DOHH2 (cell line): Measurements from ENCODE around the gene HDAC10.

Experiments
- EZH2phosphoT487 ChIP-seq: fragments of 200-600 bp; sonication (generic); IDR thresholded peaks from 2 replicates; pipeline ENCODE4 v1.6.1; 2017; ENCODE audit warnings: borderline replicate concordance, mild to moderate bottlenecking, antibody characterized with exemption, low read length, moderate library complexity, mixed read lengths
- TF ChIP-seq, protein P1 (sequence below): fragments of 200-600 bp; sonication (generic); IDR thresholded peaks from one replicate; pipeline ENCODE4 v1.5.1; 2014; ENCODE audit warnings: antibody characterized with exemption, mild to moderate bottlenecking, low read depth, low read length; ENCODE audit not compliant: poor library complexity, severe bottlenecking

DNA sequence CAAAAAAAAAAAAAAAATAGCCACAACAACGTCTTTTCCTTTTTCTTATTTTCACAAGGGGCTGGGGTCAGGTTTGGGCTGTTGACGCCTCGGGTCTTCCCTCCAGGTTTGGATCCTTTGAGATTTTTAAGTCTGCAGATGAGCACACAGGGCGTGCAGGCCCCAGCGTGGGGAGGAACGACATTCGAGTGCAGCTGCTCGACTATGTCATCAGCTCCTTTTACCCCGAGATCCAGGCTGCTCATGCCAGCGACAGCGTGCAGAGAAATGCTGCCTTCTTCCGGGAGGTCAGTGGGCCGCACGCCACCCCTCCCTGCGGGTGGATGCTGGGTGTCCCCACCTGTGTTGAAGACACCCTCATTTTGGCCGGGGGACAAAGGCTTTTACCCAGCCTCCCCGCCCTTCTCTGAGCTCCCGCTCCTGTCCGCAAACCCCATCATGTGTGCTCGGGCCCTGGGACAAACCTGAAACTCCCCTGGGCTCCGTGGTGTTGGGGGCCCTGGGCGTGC lies 42.6 kb downstream of the HDAC10 start:
- TF ChIP-seq, protein P1, sequence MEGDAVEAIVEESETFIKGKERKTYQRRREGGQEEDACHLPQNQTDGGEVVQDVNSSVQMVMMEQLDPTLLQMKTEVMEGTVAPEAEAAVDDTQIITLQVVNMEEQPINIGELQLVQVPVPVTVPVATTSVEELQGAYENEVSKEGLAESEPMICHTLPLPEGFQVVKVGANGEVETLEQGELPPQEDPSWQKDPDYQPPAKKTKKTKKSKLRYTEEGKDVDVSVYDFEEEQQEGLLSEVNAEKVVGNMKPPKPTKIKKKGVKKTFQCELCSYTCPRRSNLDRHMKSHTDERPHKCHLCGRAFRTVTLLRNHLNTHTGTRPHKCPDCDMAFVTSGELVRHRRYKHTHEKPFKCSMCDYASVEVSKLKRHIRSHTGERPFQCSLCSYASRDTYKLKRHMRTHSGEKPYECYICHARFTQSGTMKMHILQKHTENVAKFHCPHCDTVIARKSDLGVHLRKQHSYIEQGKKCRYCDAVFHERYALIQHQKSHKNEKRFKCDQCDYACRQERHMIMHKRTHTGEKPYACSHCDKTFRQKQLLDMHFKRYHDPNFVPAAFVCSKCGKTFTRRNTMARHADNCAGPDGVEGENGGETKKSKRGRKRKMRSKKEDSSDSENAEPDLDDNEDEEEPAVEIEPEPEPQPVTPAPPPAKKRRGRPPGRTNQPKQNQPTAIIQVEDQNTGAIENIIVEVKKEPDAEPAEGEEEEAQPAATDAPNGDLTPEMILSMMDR: no peak
- no peak for TF ChIP-seq EZH2phosphoT487
